Hepatocyte (in vitro differentiated cells): ENCODE measurements around the gene PRDX1.

Experiments
- CTCF ChIP-seq: fragments of 200-600 bp; sonication (generic); IDR thresholded peaks from 2 replicates; pipeline ENCODE4 v1.5.1; 2016; ENCODE audit warnings: antibody characterized with exemption, mild to moderate bottlenecking; ENCODE audit not compliant: poor library complexity
- EZH2 ChIP-seq: fragments of 200-600 bp; sonication (generic); IDR thresholded peaks from 2 replicates; pipeline ENCODE4 v1.6.1; 2016; ENCODE audit warnings: antibody characterized with exemption, mild to moderate bottlenecking, borderline replicate concordance

- TF ChIP-seq CTCF (no peak), EZH2 (no peak)
Observed at GRCh38 chr1:45526135-45526644, 4.5 kb upstream of the PRDX1 start.
